ENCODE results near the gene SSU72.

Gene SSU72

DNA sequence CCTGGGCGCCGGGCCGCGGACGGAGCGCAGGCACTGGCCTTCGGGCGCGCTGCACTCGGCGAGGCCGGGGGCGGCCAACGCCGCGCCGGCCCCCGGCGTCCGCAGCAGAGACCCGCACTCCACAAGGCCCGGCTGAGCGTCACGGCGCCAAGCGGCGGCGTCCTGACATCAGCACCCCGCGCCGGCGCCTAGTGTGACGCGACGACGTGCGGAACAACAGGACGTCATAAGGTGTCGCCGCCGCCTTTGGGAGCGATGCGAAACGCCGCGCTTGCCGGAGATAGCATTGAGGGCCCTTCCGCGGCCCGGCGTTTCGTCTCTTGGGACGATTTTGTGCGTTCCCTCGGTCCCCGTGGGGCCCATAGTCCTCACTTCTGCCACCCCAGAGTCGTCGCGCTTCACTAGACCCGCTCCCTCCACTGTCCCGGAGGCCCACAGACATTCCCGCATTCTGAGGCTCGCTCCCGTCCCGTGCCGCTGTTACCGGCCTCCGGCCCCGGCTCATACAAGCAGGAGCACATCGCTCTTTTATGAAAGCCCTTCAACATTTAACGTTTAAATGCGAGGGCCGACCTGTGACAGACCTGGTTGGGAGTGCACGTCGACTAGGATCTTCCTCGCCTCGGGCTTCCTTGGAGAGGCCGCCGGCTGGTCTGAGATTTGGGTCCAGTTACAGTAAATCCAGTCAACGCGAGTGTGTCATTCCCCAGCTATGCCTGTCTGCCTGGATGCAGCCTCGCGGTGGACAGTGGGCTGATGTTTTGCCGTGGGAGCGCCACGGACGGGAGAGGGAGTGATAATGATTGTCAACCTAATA, at the start of gene SSU72:
TSS of gene SSU72 (minus strand) at position 143 of the 817 bp plus-strand sequence. CDS start 306 bp downstream, outside the sequence.
- peak; percentile 92 for DNase-seq (ENCODE audit: low spot score)

DNA sequence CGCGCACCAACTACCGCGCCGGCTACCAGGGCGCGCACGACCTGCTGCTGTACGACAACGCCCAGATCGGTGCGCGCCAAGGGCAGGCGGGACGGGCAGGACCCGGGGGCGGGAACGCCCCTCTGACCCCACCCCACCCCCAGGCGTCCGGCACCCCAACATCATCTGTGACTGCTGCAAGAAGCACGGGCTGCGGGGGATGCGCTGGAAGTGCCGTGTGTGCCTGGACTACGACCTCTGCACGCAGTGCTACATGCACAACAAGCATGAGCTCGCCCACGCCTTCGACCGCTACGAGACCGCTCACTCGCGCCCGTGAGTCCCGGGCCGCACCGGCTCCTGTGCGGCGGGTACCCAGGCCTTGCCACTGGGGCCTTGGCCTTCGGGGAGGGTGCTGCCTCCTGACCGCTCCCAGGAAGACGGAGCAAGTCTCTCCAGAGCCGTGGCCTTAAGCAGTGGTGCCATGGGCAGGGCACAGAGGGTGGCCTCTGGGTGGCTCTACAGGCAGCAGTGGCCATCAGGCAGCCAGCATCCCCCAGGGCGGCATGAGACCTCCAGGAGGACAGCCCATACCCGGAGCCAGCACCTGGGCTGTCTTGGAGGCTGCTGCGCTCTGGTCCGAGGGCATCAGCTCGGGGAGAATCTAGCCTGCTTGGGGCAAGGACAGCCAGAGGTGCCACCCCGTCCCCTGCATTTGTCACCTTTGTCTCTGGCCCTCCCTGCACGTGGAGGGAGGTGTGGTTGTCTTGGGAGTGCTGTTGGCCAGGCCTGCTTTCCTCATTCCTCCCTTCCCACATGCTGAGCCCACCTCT, 49.2 kb upstream of the SSU72 start:
- no peak for DNase-seq (ENCODE audit: low spot score)

DNA sequence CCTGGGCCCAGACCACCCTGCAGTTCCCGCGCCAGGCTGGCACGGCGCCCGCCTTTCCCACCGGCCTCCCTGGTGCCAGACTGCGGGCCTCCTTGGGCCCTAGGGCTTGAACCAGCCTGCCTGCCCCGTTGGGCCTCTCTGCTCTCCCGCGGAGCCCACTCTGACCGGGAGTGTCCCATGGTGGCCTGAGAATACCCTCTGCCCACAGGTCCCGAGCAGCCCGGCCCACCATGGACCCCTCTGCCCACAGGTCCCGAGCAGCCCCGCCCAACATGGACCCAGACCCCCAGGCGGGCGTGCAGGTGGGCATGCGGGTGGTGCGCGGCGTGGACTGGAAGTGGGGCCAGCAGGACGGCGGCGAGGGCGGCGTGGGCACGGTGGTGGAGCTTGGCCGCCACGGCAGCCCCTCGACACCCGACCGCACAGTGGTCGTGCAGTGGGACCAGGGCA, 48.5 kb upstream of the SSU72 start:
- DNase-seq (ENCODE audit: low spot score): no peak

DNA sequence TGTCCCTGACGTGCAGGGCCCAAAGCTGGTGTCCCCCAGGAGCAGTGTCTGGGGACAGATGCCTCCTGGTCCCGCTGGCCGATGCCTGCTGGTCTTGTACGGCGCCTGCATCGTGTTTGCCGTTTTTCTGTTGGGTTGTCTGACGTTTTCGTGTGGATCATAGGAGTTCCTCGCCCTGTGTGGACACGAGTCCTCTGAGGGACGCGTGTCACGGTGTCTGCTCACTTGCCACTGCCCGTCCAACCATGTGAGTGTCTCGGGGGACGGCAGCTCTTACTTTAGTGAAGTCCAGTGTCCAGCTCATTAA, 48.1 kb upstream of the SSU72 start:
- no peak for DNase-seq (ENCODE audit: low spot score)

DNA sequence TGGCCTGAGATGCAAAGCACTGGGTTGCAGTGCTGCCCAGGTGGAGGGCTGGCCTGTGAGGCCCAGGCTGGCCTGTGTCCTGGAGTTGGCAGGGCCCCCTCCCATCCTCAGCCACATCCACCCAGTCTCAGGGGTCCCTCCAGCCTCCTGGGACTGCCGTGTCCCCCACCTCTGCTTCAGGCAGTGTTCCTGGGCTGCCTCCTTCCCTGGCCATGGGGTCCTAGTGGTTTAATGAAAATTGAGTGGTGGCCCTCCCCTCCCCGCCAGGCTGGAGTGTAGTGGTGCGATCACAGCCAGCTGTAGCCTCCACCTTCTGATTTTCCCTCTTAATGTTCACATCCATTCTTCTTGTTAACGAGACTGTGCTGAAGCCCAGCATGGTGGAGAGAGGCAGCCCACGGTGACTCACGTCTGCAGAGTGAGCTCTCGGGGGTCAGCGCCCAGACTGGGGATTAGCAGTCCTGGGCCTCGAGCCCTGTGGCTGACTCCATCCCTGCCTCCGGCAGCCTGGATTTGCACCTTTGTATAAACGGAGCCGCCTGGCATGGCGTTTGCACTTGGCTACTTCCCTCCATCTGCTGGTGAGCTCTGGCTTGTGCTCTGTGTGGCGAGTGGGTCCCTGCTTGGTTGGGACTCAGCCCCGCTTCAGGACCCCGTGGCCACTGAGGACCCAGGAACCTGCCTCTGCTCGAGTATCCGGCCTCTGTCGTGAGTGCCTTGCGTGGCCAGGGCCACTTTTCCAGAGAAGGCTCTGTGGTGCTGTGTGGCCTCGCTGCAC, 47.5 kb upstream of the SSU72 start:
- DNase-seq (ENCODE audit: low spot score): no peak

DNA sequence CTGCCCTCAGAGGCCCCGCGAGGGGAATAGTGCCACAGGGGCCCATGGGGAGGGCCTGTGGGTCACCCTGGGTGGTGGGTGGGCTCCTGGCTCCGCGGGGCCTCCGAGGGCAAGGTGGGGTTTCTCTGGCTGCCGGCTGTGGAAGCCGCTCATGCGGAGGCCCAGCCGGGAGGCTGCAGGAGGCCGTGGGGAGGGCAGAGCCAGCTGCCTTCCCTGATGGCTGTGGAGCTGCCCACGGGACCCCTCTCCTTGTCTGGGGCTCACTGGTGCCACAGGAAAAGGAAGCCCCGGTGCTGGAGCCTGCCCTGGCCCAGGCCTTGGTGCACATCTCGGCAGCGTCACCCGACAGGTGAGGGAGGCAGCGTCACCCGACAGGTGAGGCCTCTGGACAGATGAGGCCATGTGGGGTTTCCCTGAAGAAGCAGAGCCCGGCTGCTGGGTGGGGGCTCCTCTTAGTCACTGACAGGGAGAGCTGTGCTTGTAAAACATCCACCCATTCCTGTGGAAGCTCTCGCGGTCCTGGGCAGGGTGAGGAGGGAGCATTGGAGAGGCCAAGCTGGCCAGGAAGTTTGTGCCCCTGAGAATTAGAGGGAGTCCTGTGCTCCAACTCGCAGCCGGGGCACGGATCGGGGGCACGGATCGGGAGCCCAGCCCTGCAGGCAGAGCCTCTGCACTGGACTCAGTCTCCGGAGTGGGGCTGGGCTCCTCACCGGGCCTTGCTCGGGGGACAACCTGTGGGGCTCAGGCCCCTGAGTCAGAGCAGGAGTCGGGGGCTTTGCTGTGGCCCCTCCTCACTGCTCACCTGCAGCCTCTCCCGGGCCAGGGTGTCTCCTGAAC, 46.7 kb upstream of the SSU72 start:
- DNase-seq (ENCODE audit: low spot score): no peak

DNA sequence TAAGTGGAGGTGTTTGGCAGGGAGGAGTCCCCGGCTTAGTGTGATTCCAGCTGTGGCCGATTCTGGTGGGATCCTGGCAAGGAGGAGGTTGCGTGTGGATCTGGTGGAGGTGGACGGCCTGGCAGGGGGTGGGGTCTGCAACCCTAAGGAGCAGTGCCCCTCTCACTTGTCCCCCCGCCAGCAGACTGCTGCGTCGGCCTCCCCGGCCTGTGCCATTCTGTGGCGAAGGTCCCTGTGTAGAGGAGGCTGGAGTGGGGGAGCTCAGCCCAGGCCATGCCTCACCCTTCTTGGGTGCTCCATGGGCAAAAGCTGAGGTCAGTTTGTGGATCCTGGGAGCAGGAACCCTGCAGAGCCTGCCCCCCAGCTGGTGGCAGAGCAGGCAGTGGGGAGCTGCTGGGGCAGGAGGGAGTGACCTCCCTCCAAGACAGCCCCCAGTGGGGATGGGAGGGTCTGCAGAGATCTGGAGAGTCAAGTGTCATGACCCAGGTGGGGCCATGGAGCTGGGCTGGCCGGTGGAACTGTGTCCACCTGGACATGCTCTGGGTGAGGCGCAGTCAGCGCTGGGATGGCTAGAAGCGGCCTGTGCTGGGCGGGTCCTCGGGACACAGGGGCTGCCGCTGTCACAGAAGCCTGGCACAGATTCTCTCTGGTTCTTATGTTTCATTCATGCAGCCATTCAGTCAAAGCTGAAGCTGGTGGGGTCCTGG, 45.9 kb upstream of the SSU72 start:
- DNase-seq (ENCODE audit: low spot score): no peak

DNA sequence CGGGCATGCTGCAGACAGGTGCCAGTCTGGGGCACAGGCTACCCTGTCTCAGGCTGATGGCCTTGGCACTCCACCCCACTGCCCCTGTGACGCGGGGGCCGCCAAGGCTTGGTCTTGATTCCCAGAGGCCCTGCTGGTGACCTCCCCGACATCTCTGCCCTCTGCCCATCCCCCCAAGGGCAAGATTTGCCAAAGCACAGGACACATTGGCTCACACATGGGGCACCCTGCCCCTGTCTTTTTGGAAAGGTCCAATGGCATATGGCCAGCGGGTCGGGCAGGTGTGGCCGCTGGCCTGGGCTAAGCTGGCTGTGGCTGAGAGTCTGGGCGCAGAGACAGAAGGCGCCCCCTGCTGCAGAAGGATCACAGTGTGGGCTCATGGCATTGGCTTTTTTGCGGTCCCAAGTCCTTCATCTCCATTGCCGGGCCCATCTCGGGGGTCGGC, 45.3 kb upstream of the SSU72 start:
- peak; percentile 66 for DNase-seq (ENCODE audit: low spot score)

DNA sequence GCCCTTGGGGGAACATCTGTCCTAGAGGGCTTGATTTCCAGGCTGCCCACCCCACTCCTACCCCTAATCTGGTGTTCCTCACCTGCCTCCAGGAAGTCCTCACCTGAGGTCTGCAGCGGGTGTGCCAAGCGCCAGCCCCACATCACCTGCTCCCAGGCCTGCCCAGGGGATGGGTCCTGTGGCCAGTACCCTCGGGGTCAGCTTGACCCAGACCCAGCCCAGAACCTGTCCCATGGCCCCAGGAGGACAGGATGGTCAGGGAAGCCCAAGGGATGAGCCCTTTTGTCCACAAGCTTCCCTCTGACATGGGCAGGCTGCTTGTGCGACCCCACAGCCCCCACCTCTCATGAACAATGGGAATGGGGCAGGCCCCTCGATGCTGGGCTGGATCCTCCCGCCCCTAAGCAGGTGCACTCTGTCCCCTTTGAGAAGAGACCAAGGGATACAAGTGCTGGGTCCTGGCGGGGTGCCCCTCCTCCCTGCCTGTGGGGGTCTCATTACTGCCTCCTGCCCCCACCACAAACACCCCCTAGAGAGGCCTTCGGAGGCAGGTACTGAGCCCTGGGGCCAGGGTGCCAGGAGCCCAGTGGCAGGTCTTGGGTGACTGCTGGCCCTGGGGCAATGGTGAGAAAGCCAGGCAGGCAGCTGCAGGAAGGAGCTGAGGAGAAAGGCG, 43.9 kb upstream of the SSU72 start:
- no peak for DNase-seq (ENCODE audit: low spot score)

DNA sequence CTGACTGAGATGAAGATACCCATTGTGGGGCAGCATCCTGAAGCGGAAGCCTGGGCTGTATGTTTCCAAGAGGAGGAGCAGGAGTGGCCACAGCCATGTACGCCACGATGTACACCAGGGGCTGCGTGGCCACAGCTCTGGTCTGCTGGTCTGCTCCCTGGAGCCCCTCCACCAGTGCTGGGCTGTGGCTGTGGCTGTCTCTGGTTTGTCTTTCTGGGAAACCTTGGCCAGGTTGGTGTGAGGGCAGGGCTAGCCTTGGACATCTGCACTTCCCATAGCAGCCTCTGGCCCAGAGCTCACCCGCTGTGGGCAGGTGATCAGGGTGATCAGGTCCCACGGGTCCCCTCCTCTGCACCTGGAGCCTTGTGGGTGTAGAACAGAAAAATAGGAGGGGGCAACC, 43.3 kb upstream of the SSU72 start:
- DNase-seq (ENCODE audit: low spot score): no peak

DNA sequence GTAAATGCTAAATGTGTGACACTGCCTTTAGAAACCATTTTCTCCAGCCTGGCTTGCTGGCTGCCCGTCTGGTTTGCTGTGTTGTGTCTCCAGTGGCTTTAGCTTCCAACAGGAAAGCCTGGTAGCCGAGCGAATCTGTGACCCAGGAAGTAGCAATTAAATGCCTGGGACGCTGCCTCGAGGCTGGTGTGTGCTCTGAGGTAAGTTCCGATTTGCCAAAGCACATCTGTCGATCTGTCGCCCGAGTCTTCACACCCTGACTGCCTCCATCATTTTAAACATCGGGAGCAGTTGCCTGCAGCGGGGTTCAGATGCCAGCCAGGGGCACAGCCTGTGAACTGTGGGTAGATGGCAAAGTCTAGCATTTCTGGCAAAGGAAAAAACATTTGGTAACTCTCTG, 42.9 kb upstream of the SSU72 start:
- no peak for DNase-seq (ENCODE audit: low spot score)

DNA sequence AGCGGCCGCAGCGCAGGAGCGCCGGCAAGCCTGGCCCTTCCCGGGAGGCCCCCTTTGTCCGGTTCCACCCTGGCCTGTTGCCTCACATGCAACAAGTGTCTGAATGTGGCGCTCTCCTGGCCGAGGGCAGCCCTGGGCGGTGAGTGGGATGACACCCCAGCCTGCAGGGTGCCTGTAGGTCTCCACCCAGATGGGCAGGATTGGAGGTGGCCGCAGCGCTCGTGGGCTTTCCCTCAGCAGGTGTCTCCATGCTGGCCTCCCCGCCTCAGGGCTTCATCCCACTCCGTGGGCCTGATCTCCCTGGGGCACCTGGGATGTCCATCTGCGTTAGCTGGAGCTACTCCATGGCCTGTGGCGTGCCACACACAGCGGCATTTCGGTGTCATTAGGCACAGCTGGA, 42.2 kb upstream of the SSU72 start:
- DNase-seq (ENCODE audit: low spot score): no peak

DNA sequence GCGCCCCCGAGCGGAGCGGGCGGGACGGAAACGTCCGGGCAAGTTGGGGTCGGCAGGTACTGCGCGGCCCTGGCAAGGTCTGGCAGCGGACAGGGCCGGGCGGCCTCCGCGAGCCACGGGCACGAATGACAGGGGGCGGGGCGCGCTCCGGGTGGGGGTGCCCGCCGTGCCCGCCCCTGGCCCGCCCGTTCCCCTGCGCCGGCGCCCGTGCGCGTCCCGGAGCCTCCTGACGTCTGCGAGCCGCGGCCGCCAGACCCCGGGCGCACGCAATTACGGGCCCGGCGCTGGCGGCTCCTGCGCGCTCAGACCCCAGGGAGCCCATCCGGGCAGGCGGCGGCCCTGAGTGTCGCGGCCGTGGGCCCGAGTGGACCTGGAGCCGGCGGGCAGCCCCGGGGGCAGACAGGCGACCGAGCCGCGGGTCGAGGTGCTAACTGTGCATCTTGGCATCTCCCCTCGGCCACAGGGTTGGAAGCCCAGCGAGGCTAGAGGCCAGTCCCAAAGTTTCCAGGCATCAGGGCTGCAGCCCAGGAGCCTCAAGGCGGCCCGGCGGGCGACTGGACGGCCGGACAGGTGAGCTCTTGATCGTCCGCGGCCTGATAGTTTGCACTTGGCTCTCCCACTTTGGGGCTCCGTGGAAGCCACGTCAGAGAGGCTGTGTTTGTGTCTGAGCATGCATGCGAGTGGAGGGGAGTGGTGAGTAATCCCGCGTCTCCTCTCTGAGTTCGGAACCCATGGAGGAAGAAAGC, 41.6 kb upstream of the SSU72 start:
- no peak for DNase-seq (ENCODE audit: low spot score)

DNA sequence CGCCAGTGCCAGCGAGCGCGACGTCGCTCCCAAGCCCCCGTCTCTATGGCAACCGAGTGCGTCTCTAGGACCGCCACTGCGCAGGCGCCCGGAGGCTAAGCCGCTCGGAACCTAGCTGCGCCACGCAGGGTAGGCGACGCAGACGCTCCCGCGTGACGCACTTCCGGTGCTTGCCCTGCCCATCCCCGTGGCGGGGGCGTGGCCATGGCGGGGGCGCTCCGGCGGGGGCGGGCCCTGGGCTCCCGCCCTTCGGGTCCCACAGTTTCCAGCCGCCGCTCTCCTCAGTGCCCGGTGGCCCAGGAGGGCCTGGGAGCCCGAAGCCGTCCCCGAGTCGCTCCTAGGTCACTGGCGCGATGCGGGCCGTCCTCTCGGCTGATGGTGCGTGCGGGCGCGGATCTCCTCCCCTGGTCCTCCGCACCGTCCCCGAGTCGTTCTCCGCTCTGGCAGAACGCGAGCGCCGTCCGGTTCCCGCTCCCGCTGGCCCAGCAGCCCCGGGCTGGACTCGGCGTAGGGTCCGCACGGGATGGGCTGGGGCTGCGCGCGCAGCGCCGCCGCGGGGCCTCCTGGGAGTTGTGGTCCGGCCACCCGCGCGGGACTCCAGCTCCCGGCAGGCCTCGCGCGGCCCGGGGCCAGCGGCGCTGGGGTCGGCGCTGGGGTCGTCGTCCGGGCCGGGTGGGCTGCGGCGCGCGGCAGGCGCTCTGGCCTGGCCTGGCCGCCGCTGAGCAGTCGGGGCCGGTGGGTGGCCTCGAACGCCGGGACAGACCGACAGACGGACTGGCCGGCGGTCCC, 40.8 kb upstream of the SSU72 start, which contains the start of gene MIB2:
TSS of gene MIB2 (plus strand) at position 245 of the 789 bp plus-strand sequence. CDS start 7,953 bp downstream, outside the sequence.
- DNase-seq (ENCODE audit: low spot score): peak; percentile 99

DNA sequence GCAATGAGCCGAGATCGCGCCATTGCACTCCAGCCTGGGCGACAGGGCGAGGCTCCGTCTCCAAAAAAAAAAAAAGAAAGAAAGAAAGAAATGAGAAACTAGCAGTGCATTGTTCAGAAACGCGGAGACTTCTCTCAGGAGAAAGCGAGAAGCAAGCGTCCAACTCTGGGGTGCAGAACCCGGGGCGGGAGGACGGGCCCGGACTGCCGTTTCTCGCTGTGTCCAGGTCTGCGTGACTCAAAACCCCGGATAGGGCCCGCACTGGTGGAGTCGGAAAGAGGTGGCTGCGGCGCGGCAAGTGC, 40.2 kb upstream of the SSU72 start:
- DNase-seq (ENCODE audit: low spot score): no peak

DNA sequence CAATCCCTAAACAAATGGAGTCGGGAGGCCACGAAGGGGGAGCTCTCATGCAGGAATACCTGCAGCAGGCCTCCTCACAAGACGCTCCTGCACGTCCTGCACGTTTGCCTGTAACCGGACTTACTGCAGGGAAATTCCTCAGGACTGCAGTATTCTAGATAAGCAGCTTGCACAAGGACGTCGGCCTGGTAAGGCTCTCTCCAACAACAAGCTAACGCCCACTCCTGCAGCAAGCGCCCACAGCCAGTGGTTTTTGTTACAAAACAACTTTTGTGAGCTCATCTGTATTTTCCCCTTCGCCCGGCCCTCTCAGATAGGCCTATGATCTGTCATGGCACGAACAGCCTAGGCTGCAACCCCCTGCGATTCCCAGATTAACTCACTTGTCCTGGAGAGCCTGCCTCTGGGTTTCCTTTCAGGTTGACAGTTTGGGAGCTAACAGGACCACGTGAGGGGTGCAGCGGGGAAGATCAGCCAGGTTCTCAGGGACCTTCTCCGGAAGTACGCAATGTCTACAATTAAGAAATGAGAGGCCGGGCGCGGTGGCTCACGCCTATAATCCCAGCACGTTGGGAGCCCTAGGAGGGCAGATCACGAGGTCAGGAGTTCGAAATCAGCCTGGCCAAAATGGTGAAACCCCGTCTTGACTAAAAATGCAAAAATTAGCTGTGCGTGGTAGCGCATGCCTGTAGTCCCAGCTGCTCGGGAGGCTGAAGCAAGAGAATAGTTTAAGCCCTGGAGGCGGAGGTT, 39.7 kb upstream of the SSU72 start:
- DNase-seq (ENCODE audit: low spot score): peak; percentile 68

DNA sequence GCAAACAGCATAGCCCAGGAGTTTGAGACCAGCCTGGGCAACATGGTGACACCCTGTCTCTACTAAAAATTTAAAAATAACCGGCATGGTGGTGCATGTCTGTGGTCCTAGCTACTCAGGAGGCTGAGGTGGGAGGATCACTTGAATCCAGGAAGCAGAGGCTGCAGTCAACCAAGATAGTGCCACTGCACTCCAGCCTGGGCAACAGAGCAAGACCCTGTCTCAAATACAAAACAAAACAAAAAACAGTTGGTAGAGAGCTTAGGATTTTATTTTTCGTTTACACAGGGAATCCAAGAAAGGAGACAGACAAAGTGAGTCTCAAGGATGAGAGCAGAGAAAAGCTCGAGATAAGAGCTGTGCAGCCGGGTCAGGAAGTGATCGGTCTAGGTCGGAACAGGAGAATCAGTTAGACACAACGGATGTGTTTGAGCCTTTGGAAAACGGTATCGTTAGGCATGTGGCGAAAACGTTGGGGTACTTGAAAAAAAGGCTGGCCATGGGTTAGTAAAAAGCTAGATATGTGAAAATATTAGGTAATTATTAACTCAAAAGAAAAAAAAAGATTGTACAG, 38.9 kb upstream of the SSU72 start:
- DNase-seq (ENCODE audit: low spot score): no peak

DNA sequence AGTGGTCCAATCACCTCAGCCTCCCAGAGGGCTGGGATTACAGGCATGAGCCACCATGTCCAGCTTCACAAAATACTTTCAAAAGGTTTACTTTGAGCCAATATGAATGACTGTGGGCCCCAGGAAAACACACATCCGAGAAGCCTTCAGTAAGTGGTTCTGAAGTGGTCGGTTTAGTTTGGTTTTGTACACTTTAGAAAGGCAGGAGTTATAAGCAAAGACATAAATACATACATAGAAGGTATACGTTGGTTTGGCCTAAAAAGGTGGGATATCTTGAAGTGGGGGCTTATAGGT, 37.4 kb upstream of the SSU72 start:
- DNase-seq (ENCODE audit: low spot score): no peak
